Cardiac muscle cell (in vitro differentiated cells and primary cell): ENCODE results near the gene SNX9. TPM values are rescaled to one million over a fixed set of nuclear protein-coding genes. Genes with fewer than 3 reads are reported as not detected.

ENCODE experiments used
- DNase-seq, 2 donors: peaks; one replicate each; pipeline versions ENCODE4 v3.0.0 to v3.0.0-alpha.2; 2010 to 2017; ENCODE audit warnings: low read depth in 1 of 2, low spot score in 1 of 2
- H3K27ac ChIP-seq: fragments of 200-600 bp; sonication (generic); 2 replicates; pipeline ENCODE4 v1.5.1; 2016
- H3K27me3 ChIP-seq: fragments of 200-600 bp; sonication (generic); 2 replicates; pipeline ENCODE4 v1.6.0; 2016; ENCODE audit warnings: control low read depth
- H3K36me3 ChIP-seq: fragments of 200-600 bp; sonication (generic); 2 replicates; pipeline ENCODE4 v1.5.1; 2016; ENCODE audit warnings: control low read depth
- H3K4me1 ChIP-seq: fragments of 200-600 bp; sonication (generic); 2 replicates; pipeline ENCODE4 v1.8.1; 2017; ENCODE audit warnings: low read depth, mild to moderate bottlenecking, mixed run types
- H3K4me3 ChIP-seq: fragments of 200-600 bp; sonication (generic); 2 replicates; pipeline ENCODE4 v1.5.1; 2016; ENCODE audit warnings: mild to moderate bottlenecking
- H3K9me3 ChIP-seq: fragments of 200-600 bp; sonication (generic); 2 replicates; pipeline ENCODE4 v1.5.1; 2017; ENCODE audit warnings: low read depth, mild to moderate bottlenecking, control low read depth
- polyA plus RNA-seq: library from polyadenylated mRNA; unstranded; fragments of >200 nt; fragmentation: Nextera tagmentation; extraction: Ambion mirVana; gene quantifications from 2 replicates; pipeline ENCODE4 v1.2.1, GENCODE V29; 2016
- total RNA-seq: library from RNA; depleted of rRNA; stranded (reverse); fragments of >200 nt; gene quantifications from 2 replicates; pipeline ENCODE4 v1.2.3, GENCODE V29; 2016
- TF ChIP-seq, protein P1 (sequence below): IDR thresholded peaks from 2 replicates; pipeline ENCODE4 v1.5.1; 2012; ENCODE audit warnings: low read depth, mild to moderate bottlenecking, low read length

Gene SNX9
- total and polyA plus RNA-seq, 2 experiments from 2014 or later = 23.9 to 27.0 TPM

DNA sequence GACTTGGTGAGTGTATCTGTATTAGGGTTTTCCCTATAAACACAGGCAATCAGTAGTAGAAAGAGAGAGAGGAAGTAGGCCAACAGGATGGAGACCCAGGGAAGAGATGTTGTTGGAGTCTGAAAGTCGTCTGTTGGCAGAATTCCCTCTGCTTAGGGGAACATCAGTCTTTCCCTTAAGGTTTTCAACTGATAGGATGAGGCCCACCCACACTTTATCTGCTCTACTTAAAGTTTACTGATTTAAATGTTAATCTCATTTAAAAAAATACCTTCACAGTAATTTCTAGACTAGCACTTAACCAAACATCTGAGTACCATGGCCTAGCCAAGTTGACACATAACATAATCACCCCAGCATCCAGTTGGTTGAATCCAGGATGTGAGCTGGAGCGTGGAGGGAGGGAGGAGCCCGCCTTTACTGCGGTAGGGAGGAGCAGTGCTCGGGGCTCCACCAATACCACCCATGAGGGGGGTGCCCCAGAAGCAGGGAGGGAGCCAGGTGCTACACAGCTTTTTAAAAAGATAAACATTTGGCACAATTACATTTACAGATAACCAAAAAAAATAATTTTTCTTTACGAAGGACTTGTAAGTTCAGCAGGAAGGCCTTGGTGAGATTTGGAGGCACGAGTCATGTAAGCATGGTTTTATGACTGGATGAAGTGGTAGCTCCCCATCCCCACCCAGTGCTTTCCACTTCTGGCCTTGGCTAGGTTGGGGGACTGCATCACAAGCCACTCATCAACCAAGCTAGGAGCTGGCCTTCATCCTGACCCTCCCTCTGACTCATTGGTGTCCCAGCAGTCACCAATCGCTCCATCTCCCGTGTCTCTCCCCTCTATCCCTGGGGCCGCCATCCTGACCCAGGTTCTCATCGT, 18.4 kb upstream of the SNX9 start:
- H3K9me3 ChIP-seq = no peaks in the 10 kb centered on the region
- H3K36me3 ChIP-seq = no peaks in the 10 kb centered on the region
- TF ChIP-seq, protein P1, sequence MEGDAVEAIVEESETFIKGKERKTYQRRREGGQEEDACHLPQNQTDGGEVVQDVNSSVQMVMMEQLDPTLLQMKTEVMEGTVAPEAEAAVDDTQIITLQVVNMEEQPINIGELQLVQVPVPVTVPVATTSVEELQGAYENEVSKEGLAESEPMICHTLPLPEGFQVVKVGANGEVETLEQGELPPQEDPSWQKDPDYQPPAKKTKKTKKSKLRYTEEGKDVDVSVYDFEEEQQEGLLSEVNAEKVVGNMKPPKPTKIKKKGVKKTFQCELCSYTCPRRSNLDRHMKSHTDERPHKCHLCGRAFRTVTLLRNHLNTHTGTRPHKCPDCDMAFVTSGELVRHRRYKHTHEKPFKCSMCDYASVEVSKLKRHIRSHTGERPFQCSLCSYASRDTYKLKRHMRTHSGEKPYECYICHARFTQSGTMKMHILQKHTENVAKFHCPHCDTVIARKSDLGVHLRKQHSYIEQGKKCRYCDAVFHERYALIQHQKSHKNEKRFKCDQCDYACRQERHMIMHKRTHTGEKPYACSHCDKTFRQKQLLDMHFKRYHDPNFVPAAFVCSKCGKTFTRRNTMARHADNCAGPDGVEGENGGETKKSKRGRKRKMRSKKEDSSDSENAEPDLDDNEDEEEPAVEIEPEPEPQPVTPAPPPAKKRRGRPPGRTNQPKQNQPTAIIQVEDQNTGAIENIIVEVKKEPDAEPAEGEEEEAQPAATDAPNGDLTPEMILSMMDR = no peak
- no peak for DNase-seq
- H3K27me3 ChIP-seq = no peaks in the 10 kb centered on the region
- H3K27ac ChIP-seq = no peak overlapping the region
- no peak overlapping the region for H3K4me3 ChIP-seq
- H3K4me1 ChIP-seq = no peaks in the 10 kb centered on the region

DNA sequence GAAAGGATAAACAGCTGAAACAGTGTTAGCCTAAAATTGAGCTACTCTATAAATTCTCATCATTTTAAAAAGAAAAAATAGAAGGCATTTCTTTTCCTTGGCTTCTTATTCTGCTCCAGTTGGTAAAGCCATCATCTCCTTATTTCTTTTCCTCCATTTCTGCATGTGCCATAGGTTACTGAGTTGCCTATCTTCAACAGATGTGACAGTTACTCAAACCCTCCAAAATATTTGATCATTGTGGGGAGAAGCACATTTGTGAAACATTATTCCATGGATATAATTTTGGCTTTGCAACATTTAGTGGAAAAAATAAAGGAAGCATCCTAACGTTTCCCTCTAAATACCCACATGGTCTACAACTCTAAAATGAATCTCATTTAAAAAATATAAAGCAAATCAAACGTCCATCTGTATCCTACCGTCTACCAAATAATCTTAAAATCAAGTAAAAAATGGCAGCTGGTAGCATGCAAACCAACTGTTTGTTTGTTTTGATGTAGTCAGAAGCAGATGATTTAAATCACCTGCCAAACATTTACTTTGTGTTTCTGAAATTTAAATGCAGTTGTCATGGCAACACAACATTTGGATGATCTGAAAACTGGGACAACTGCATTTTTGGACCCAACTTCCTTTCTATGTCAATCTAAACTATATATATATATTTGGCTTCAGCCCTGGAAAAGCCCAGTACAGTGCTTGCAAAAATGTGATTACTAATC, 16.8 kb upstream of the SNX9 start:
- TF ChIP-seq, protein P1 = no peak
- H3K4me3 ChIP-seq = no peak overlapping the region

DNA sequence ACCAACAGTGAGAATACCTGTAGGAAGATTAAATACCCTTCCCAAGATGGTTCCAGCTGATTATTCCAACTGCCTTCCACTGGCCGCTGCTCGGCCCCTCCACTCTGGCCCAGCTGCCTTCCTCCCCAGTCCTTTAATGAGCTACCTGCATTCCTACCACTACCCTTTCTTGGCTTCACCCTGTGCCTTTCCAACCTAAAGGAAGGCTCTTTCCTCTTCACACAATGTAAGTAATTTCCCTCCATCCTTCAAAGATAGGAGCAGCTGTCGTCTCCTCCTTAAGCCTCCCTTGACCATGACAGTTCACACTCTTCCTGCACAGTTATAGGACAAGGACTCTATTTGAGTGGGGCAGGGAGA, 16.2 kb upstream of the SNX9 start:
- Histone ChIP-seq H3K9me3 (no peaks in the 10 kb centered on the region), H3K4me1 (no peaks in the 10 kb centered on the region), H3K36me3 (no peaks in the 10 kb centered on the region), H3K27ac (no peak overlapping the region), H3K4me3 (no peak overlapping the region), H3K27me3 (no peaks in the 10 kb centered on the region)
- DNase-seq = no peak
- TF ChIP-seq, protein P1 = no peak

More for the DNA sequence above, 16.8 kb upstream of the SNX9 start:
- Histone ChIP-seq H3K4me1 (no peaks in the 10 kb centered on the region), H3K9me3 (no peaks in the 10 kb centered on the region), H3K27ac (no peak overlapping the region), H3K27me3 (no peaks in the 10 kb centered on the region), H3K36me3 (no peaks in the 10 kb centered on the region)
- no peak for DNase-seq

DNA sequence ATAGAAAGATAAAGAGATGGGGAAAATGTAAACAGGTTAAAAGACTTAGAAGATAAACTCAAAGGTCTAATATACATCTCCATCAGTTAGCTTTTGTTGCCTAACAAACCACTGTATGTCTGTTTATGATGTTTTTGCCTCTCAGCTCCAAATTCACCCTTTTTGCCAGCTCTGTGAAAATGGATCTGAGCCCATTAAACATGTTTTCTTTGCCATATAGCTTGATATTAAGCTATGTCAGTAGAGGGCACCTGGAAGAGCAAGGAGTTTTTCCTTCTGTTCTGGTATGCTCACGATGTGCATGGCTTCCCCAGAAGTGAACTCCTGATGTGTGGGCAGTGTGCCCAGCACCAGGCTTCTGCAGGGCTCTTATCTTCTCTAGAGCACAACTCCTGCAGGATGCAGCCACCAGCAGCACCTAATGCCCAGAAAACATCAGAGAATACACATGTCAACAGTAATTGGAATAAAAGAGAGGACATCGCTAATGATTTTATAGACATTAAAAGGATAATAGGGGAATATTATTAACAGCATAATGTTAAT, 14.6 kb upstream of the SNX9 start:
- no peaks in the 10 kb centered on the region for H3K27me3 ChIP-seq
- no peaks in the 10 kb centered on the region for H3K9me3 ChIP-seq
- no peaks in the 10 kb centered on the region for H3K36me3 ChIP-seq
- no peaks in the 10 kb centered on the region for H3K4me1 ChIP-seq
- TF ChIP-seq, protein P1 = no peak
- H3K4me3 ChIP-seq = no peak overlapping the region
- no peak for DNase-seq
- no peak overlapping the region for H3K27ac ChIP-seq

DNA sequence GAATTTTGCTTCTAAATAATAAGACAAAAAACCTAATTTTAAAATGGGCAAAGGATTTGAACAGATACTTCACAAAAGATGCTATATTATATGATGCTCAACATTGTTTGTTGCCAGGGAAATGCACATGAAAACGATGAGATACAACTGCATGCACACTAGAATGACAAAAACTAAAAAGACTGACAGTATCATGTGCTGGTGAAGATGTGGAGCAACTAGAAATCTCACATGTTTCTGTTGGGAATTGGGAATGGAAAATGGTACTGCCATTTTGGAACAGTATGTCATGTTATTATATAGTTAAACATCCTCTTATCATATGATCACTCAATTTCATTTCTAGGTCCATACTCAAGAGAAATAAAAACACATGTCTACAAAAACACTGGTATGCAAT, 13.4 kb upstream of the SNX9 start:
- Histone ChIP-seq H3K4me1 (no peaks in the 10 kb centered on the region), H3K4me3 (no peak overlapping the region), H3K36me3 (no peaks in the 10 kb centered on the region), H3K27ac (no peak overlapping the region), H3K9me3 (no peaks in the 10 kb centered on the region), H3K27me3 (no peaks in the 10 kb centered on the region)
- DNase-seq = no peak
- TF ChIP-seq, protein P1 = no peak
